Ammon's horn (tissue), 1 donor: ENCODE measurements around the gene CUEDC1.

Source experiments
- DNase-seq: peaks from one replicate; pipeline ENCODE4 v3.0.0-alpha.2; 2016; ENCODE audit warnings: low spot score

CUEDC1 gene

DNA sequence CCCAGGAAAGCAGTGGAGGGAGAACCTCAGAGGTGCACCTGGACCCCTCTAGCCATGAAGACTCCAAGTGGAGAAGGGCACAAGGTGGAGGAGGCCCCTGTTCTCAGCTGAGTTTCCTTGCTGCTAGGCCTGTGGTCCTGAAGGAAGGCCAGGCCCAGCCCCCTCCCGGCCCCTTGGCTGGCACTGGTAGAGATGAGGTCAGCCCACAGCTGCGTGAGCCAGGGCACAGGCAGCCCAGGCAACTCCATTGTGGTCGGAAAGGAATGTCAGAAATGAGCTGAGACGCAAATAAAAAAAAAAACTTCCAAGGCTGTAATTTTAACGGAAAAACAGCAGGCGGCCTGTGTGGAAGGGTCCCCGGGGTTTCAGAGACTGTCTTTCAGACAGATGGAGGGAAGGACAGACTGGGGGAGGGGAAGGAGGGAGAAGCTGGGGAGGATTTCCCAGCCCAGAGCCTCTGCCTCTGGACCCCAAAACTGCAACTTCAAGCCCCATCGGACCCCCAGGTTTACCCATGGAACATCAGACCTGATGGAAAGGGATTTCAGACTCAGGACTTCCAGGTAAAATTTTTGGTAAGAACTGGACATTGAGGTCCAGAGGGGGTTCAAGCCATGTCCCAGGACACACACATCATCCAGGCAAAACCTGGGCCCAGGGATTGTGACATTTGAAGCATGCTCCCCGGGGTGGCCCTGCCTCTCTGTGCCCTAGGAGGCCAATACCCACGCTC, 79.8 kb downstream of the CUEDC1 start:
- peak; percentile 89 for DNase-seq

DNA sequence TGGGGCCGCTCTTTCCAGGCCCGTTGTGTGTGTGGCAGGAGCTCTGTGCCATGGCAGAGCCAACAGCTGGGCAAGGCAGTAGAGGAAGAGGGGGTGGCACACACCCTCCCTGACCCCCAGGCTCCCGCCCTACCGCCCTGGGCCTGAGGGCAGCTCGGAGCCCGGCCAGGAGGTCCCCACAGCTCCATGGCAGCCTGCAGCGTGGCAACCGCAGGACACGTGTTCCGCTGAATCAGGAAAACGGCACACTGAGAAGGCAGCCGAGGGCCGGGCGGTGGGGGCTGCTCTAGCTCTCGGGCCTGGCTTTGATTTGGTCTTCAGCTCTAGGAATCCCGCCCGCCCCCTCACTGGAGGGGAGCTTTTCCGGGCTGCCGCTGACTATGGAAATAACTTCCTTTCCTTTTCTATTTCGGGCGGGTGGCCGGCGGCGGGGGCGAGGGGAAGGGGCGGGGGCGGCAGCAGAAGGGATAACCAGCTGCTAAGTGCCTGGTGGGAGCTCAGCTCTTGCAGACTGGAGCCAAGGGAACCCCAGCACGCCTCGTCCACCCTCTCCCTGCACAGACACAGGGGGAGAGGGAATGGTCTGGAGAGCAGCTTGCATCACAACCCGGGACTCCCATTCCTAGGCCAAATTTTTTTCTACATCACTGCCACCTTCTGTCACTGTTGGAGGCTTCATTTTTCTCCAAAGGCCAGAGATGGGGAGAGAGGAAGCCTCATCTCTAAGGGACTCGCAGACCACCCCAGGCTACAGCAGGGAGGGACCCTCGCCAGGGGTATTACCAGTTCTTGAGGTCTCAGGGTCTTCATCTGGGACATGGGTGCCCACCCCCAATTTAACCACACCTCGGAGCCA, 80.5 kb downstream of the CUEDC1 start:
- DNase-seq: peak; percentile 92

DNA sequence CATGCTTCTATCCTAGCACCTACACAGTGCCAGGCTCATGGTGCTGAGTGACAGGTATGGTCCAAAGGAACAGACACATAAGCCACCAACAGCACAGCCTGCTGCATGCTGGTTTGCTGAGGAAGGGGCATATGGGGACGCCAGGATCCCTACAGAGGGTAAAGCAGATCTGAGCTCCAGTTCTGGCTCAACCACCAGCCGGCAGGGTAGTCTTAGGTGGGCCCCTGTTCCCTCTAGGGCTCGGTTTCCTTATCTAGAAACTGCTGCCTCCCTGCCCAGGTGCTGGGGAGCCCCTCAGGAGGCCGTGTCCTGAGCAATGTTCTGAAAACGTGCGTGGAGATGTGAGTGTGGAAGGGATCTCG, 81.2 kb downstream of the CUEDC1 start:
- no peak for DNase-seq

DNA sequence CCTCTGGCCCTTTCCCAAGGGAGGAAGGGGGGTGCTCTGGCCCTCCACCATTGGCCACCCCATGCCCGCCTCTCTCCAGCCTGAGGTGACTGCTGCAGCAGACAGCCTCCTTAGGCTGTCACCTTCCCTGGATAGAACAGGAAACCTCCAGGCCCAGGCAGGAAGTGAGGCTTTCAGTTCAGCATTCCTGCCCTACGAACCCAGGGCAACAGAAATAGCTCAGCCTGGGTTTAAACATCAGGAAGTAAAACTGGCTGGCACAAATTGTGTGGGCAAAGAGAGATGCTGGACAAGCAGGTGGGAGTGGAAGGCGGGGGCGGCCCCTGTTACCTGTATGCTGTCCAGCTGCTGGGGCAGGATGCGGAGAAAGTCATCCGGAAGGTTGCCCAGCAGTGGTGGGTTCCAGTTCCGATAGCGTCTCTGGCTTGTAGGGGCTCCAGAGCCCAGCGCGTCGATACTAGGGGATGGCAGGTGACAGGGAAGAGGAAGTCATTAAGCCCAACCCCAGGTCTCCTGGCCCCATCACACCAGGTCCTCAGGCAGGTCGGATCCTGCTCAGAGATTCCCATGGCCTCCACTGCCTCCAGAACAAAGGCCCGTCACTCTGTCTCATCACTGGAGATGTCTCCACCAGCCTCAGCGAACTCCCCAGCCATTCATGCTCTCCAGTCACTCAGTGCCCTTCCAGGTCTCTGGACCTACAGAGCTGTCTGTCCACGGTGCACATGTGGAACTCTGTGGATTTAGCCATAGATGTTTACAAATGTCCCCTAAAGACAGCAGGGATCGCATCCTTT, 81.8 kb downstream of the CUEDC1 start:
- DNase-seq: no peak

DNA sequence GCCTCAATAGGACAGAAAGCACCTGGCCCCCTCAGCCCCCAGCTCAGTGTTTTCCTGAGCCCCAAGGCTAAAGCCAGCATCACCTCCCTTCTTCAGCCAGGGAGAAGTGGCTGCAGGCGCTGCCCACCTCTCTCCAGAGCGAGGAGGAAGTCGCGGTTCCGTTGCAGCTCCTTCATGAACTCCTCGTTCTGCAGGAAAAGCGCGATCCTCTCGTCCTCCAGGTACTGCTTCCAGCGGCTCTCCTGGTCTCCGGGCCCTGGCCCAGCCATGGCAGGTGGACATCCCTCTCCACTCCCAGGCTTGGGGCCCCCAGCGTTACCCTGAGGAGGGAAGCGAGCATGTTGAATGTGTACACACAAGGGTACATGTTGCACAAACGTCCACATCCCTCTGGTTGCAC, 82.7 kb downstream of the CUEDC1 start:
- DNase-seq: no peak

DNA sequence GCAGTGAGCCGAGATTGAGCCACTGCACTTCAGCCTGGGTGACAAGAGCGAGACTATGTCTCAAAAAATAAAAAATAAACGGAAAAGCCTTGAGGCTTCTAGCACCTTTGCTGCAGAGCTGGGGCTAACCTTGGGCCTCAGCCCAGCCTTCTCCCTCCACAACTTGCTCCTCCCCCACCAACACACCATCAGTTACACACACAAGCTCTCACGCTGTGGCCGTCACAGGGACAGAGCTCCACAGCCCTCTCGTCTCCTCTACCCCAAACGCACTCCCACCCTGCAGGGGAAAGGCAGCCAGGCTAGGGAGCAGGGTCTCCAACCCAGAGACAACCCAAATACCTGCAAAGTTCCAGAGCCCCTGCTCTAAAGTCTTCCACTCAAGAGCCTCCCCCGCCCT, 83.3 kb downstream of the CUEDC1 start:
- DNase-seq: no peak

DNA sequence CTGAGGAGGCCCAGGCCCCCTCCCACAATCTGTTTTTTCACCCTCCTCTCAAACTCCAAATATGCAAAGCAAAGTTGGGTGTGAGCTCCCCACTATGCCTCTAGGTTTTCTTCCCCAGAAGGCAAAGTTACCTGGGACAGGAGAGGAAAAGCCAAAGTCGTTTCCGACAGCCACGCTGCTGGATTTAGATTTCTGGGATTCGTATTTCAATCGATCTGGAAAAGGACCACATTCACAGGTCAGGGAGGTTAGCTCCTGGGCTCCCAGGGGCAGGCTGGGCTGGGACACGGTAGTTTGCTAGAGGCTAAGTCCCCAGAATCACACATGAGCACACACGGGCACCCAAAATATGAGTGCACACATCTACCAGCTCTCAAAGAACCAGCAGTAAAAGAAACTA, 84.1 kb downstream of the CUEDC1 start:
- no peak for DNase-seq

DNA sequence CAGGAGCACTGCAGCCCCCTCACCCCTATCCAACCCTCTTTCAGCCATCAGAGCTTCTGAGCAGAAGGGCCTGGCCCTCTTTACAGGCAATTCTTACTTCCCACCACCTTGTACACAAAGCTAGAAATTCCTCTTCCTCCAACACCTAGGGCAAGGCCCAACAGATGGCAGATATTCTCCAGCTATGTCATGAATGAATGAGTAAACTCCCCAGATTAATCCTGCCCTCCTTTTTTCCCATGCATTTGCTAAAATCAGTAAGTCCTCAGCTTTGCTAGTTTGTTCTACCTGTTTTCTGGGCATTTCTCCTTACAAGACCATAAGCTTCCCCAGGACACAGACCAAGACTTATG, 85.0 kb downstream of the CUEDC1 start:
- no peak for DNase-seq

DNA sequence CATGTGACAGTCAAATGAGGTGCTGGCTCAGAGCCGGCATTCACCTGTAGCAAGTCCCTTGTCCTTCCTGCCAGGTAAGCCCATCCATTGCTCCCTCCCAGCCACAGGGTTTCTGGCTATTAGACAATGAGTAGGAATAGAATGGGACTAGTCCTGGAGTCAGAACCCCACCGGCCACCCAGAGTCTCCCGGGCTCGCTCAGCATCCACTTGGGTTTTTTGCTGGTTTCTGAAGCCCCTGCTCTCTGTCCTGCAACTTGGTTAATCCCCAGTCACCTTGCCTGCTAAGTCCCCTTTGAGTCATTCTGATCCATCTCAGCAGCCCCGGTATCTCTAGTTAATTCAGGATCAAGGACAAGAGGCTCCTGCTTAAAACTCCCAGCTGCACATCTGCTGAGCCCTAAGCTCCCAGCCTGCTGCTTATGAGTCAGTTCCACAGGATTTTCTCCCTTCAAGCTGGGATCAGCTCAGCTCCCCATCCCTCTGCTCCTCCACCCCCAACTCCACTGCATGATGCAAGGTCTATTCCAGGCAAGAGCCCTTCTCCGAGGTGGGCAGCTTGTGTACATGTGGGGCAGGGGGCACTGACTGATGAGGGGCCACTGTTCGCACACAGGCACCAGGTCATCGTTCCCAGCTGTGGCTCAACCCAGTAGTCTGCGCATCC, 85.5 kb downstream of the CUEDC1 start:
- no peak for DNase-seq

DNA sequence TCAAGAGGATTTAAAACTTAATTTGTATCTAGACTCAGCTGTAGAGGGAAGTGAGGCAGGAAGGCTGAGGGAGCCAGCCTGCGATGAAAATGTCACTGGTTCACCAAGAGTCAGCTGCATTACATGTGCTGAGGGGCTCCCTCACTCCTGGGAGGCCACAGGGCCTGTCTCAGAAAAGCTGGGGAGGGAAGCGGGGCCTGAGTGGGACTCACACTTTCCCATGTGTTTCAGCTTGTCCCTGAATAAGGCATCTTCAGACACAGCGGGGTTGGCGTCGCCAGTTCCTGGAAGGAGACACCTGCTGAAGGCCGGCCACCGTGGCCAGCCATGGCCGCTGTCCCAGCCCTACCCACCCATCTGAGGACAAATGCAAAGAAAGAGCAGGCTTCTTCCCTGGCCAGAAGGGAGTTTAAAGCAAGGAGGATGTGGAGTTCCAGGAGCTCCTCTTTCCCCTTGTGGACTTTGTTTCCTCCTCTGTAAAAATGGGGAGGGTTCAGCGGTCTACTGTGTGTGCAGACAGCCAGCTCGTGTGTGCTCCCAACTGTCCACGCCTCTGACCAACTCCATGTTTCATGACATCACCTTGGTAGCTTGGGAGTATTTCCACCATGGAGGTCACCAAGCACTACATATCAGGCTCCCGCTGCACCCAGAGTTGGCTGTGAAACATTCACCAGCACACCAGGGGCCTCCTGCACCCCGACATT, 86.1 kb downstream of the CUEDC1 start:
- DNase-seq: no peak

DNA sequence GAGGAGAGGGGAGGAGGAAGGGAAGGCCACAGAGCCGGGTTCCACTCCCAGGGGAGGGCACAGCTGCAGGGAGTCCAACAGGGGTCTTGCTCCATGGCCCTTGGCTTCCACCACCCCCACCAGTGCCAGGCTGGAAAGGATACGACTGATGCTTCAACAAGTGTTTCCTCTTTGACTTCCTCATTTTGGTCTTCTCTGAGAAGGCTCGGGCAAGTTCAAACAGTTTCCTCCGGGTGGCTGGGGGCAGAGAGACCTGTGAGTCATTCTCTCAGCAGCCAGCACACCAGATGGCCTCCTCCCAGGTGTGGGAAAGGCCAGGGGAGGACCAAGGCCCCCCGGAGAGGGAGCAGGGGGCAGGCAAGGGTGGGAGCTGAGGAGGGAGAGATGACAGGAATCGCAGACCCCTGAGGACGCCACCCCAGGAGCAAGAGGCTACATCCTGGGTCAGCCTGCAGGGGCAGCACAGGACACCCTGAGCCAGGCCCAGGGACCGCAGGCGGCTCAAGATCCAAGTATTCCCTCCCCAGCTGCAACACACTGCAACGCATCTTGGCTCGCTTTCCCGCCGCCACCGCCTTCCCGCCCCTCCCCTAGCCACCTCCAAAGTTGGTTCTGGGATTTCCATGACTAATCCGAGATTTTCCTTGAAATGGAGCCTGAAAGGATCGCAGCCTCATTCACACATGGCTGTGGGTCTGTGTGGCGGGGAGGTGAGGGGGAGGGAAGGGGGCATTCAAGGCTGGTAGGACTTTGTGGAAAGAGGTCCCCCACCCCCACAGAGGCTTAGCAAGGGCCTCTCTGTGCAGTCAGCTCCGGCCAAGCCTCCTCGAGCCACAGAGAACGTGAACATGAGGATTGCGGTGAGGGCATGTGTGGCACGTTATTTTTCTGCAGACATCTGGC, 87.0 kb downstream of the CUEDC1 start:
- DNase-seq: peak; percentile 59

DNA sequence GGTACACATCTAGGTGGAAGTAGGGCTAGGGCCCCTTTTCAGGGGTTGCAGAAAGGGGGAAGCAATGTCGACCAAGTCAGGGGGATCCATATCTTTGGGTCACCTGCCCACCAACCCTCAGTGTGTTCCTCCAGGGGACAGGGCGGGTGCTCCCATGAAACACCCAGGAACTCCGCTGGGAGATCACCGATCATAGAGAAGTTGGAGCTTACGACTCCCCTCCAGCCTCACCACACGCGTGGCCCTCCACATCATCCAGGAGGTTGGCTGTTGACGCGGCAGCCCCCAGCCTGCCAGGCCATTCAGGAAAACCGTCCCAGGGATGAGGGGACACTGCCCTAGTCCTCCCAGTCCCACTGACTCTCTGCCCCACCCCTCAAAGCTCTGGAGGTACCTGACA, 88.1 kb downstream of the CUEDC1 start:
- DNase-seq: no peak

DNA sequence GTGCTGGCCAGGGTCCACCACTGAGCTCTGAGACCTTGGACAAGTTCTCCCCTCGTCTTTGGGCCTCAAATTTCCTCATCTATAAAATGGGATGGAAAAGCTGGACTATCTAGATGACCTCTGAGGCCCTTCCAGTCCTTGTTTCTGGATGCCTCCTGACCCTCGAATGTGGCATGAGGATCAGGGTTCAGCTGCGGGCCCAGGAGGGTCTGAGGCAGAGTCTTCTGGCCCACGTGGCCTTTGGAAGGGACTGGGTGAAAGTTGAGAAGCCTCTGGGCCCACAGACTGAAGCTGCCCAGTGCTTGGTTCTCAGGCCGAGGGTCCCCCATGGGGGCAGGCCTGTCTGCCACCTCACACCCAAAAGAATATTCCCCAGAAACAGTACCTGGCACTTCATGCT, 88.5 kb downstream of the CUEDC1 start:
- no peak for DNase-seq

DNA sequence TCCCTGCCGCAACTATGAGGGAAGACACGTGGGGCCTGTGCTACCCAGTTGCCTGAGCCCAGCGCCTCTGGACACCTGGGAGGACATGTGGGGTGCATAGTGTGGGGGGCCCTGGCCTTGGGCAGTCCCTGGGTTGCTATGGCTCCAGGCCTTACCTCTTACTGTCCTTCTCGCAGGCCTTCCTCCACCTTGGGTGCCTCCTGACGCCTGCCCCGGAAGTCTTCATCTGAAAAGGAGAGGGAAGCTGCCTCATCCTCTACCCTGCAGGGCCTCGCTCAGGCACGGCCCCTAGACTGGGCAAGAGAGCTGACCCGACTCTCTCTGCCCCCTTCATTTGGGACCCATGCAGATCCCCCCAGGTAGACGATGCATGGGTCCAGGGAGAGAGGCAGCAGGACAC, 88.9 kb downstream of the CUEDC1 start:
- no peak for DNase-seq

DNA sequence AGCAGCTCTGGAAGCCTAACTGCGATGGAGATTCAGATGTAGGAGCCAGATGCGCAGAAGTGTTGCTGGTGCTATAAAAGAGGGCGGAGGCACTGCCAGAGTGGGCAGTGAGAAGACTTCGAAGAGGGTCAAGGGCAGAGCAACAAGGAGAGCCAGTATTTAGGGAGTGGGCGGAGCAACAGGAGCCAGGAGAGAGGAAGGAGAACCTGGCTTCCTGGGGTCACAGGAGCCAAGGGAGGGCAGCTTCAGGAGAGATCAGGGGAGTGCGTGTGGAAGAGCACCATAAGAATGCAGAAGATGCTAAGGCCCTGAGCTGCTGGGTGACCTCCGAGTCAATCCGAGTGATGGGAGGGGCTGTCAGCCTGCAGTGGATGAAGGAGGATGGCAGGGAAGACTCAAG, 90.9 kb downstream of the CUEDC1 start:
- DNase-seq: no peak

DNA sequence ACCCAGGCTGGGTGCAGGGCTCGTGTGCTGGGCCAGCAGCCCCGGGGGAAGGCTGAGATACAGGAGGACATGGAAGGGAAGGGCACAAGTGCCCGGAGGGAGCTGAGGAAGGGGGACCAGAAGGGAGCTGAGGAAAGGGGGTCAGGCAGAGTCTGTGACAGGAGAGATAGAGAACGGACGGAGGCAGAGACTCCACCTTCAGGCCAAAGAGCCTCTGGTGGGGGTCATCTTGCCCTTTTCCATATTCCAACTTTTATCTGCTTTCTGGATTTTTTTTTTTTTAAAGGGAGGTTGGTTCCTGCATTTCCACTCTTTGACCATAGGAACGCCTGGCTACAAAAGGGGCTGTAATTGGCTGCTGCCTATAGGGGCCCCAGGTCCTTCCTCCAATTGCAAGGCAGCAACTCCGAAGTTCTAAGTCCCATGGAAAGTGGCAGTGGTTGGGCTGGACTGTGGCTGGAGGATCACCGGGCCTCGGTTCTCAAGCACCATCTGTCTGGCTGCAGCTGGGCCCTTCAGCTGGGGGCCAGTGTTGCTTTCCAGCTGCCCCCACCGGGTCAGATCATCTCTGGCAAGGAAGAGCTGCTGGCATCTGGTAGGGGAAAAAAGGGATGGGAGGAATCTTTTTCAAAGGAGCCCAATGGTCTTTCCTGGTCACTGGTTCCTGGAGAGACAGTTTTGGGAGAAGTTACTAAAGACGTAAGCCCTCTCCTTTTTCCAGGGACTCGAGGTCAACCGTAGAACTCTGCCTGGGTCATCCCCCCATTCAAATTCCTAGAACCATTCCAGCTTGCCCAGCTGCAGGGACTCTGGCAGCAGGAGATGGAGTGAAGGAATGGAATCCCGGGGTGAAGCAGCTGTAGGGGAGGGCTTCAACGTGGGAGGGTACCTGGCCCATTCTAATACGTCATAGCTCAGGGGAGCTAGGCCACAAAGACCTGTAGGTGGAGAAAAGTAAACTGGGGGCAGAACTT, 92.2 kb downstream of the CUEDC1 start:
- DNase-seq: peak; percentile 78

DNA sequence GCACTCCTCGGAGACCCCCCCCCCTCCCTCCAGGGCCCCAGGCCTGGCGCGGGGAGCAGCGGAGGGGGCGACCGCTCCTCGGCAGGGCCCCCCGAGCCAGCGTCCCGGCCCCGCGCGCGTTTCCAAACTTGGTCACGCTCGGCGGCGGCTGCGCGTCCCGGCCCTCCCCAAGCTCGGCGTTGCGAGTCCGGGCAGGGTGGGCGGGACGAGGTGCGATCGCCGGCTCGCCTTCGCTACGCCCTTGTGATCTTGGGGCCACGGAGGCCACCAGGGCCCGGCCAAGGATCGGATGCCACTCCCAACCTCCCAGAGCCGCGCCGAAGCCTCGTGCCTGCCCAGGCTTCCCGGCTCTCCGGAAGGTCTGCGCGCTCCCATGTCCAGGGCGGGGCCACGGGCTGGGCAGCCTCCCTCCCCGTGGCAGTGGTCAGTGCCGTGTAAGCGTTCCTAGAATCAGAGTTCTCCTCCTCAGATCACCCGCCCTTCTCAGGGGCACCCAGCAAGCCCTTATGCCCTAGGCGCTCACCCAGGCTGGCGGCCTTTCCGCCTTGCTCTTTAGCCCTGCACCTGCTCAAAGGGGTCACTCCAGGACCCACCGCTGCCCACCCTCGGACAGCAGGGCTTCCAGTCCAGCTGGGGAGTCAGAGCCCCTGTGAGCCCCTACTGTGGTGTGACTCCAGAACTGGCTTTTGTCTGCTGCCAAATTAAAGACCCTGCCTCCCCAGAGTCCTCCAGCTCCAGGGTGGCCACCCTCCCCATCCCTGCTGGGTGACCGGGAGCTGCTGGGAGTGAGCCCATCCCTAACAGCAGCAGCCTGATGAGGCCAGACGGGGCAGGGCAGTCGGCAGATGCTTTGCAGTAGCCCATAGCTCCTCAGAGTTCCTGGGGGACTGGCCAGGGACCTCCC, 93.2 kb downstream of the CUEDC1 start:
- peak; percentile 73 for DNase-seq
